HCT116 (cell line): ENCODE measurements around the gene KRT36. TPM values are rescaled to one million over a fixed set of nuclear protein-coding genes. Genes with fewer than 3 reads are reported as not detected.

Source experiments
- ATAC-seq: fragments of 200-7000 bp; cut with Tn5 transposase; 2 replicates; pipeline ENCODE4 v1.9.1; 2020; ENCODE audit warnings: mild to moderate bottlenecking, moderate library complexity
- BruUV-seq: library from RNA; stranded (reverse); fragments of 400-500 nt; replicated peaks from 2 replicates; lab custom pipeline; 2021; lab: Mats Ljungman, UMichigan
- CTCF ChIA-PET: fragments of 300-600 bp; sonication (Branson Sonifier 250); formaldehyde crosslinking; loops from one replicate; lab custom pipeline; 2021; ENCODE audit warnings: antibody characterized with exemption; lab: Charles Lee
- POLR2A ChIA-PET: fragments of 300-600, 350-600 bp; sonication (Branson Sonifier 250); formaldehyde crosslinking; loops from one replicate; lab custom pipeline; 2021; ENCODE audit warnings: antibody characterized with exemption; lab: Charles Lee
- RAD21 ChIA-PET, 2 experiments: fragments of 300-600 bp; sonication (Branson Sonifier 250); formaldehyde crosslinking; loops; one replicate each; lab custom pipeline; 2023; ENCODE audit warnings: low total read pairs in 2 of 2; ENCODE audit not compliant: uncharacterized antibody in 2 of 2, unreplicated experiment in 2 of 2, low non-redundant PET in 1 of 2; lab: Charles Lee
- DNase-seq: peaks from one replicate; pipeline ENCODE4 v3.0.0-alpha.2; 2010; ENCODE audit warnings: low read depth, low spot score
- H2AFZ ChIP-seq: fragments of 200-600 bp; shearing (Covaris generic), sonication (generic); 2 replicates; pipeline ENCODE4 v1.6.1; 2017; ENCODE audit warnings: low read depth, mixed run types, mixed read lengths, antibody characterized with exemption, low read length; ENCODE audit not compliant: poor library complexity, severe bottlenecking
- H3K27ac ChIP-seq: 2 replicates; pipeline ENCODE4 v1.5.1; 2012; ENCODE audit warnings: low read depth, low read length
- H3K27me3 ChIP-seq: fragments of 200-600 bp; sonication (generic); 2 replicates; pipeline ENCODE4 v1.6.1; 2016; ENCODE audit warnings: mixed run types, low read length, mixed read lengths; ENCODE audit not compliant: insufficient read depth
- H3K36me3 ChIP-seq, 2 experiments: fragments of 200-500 bp in 1 of 2; fragments of 200-600 bp in 1 of 2; sonication (Bioruptor generic) in 1 of 2; sonication (generic) in 1 of 2; 2 replicates each; pipeline versions ENCODE4 v1.5.1 to v1.6.1; 2014 to 2016; ENCODE audit warnings: low read length in 2 of 2, inconsistent platforms in 1 of 2, mixed read lengths in 1 of 2, mixed run types in 1 of 2; ENCODE audit not compliant: insufficient read depth in 2 of 2, control insufficient read depth in 1 of 2
- H3K4me1 ChIP-seq, 2 experiments: fragments of 200-600 bp in 1 of 2; sonication (generic) in 1 of 2; 2 replicates each; pipeline versions ENCODE4 v1.5.1 to v1.6.1; 2012 to 2017; ENCODE audit warnings: low read length in 2 of 2, inconsistent platforms in 1 of 2, mild to moderate bottlenecking in 1 of 2, mixed read lengths in 1 of 2, mixed run types in 1 of 2, moderate library complexity in 1 of 2; ENCODE audit not compliant: insufficient read depth in 2 of 2, control insufficient read depth in 1 of 2
- H3K4me2 ChIP-seq: fragments of 200-600 bp; sonication (generic); 2 replicates; pipeline ENCODE4 v1.6.1; 2017; ENCODE audit warnings: mixed run types, low read length, mixed read lengths
- H3K4me3 ChIP-seq, 2 experiments: fragments of 200-600 bp in 1 of 2; sonication (generic) in 1 of 2; replicated peaks in 1 of 2; 2 replicates each; pipeline ENCODE4 v1.5.1; 2011 to 2016; ENCODE audit warnings: low read length in 2 of 2, control low read depth in 1 of 2, low read depth in 1 of 2, mild to moderate bottlenecking in 1 of 2, mixed read lengths in 1 of 2, mixed run types in 1 of 2
- H3K79me2 ChIP-seq: fragments of 200-600 bp; sonication (generic); 2 replicates; pipeline ENCODE4 v1.6.1; 2017; ENCODE audit warnings: mild to moderate bottlenecking, mixed run types, low read length, moderate library complexity, mixed read lengths; ENCODE audit not compliant: insufficient read depth
- H3K9ac ChIP-seq: fragments of 200-600 bp; sonication (generic); 2 replicates; pipeline ENCODE4 v1.6.1; 2016; ENCODE audit warnings: low read length, mixed read lengths
- H3K9me2 ChIP-seq: fragments of 200-600 bp; sonication (generic), shearing (Covaris generic); 2 replicates; pipeline ENCODE4 v1.6.1; 2017; ENCODE audit warnings: mixed run types, mild to moderate bottlenecking, moderate library complexity; ENCODE audit not compliant: insufficient read depth
- H3K9me3 ChIP-seq, 2 experiments: fragments of 200-500 bp in 1 of 2; fragments of 200-600 bp in 1 of 2; sonication (Bioruptor generic) in 1 of 2; sonication (generic) in 1 of 2; 2 replicates each; pipeline ENCODE4 v1.6.1; 2014 to 2017; ENCODE audit warnings: low read length in 2 of 2, mixed read lengths in 2 of 2, inconsistent platforms in 1 of 2, low read depth in 1 of 2, mild to moderate bottlenecking in 1 of 2, mixed run types in 1 of 2, moderate library complexity in 1 of 2; ENCODE audit not compliant: control insufficient read depth in 1 of 2, insufficient read depth in 1 of 2
- H4K20me1 ChIP-seq: fragments of 200-600 bp; sonication (generic), shearing (Covaris generic); 2 replicates; pipeline ENCODE4 v1.6.1; 2017; ENCODE audit warnings: mixed run types, mild to moderate bottlenecking, moderate library complexity; ENCODE audit not compliant: insufficient read depth
- CBX3 ChIP-seq: IDR thresholded peaks from 2 replicates; pipeline ENCODE4 v1.6.1; 2012; ENCODE audit warnings: low read depth
- EGR1 ChIP-seq: IDR thresholded peaks from 2 replicates; pipeline ENCODE4 v1.6.1; 2012; ENCODE audit warnings: low read depth
- ELF1 ChIP-seq: IDR thresholded peaks from 2 replicates; pipeline ENCODE4 v1.6.1; 2012; ENCODE audit warnings: low read depth, borderline replicate concordance
- EZH2 ChIP-seq: fragments of 200-600 bp; sonication (generic); IDR thresholded peaks from 2 replicates; pipeline ENCODE4 v1.6.1; 2017; ENCODE audit warnings: antibody characterized with exemption, mixed run types
- EZH2phosphoT487 ChIP-seq: fragments of 200-600 bp; IDR thresholded peaks from 2 replicates; pipeline ENCODE4 v1.6.1; 2018; ENCODE audit warnings: antibody characterized with exemption, borderline replicate concordance
- FOSL1 ChIP-seq: IDR thresholded peaks from 2 replicates; pipeline ENCODE4 v1.6.1; 2012; ENCODE audit warnings: low read depth
- JUND ChIP-seq: IDR thresholded peaks from 2 replicates; pipeline ENCODE4 v1.6.1; 2012
- POLR2A ChIP-seq: IDR thresholded peaks from 2 replicates; pipeline ENCODE4 v1.7.0; 2011; ENCODE audit warnings: borderline replicate concordance; ENCODE audit not compliant: insufficient read depth, insufficient read length; ENCODE audit errors: extremely low read depth
- POLR2AphosphoS5 ChIP-seq: IDR thresholded peaks from 2 replicates; pipeline ENCODE4 v1.6.1; 2011; ENCODE audit warnings: mild to moderate bottlenecking, low read depth, low read length, moderate library complexity
- YY1 ChIP-seq: IDR thresholded peaks from 2 replicates; pipeline ENCODE4 v1.6.1; 2011; ENCODE audit warnings: low read length, low read depth, moderate library complexity, mild to moderate bottlenecking; ENCODE audit not compliant: insufficient replicate concordance; ENCODE audit errors: extremely low read depth
- ZFX ChIP-seq: fragments of 450-650 bp; IDR thresholded peaks from 2 replicates; pipeline ENCODE4 v1.6.1; 2017
- ZNF274 ChIP-seq: fragments of 200-500 bp; sonication (Bioruptor generic); IDR thresholded peaks from 2 replicates; pipeline ENCODE4 v1.6.1; 2014; ENCODE audit warnings: mild to moderate bottlenecking, low read depth, low read length, inconsistent platforms
- intact Hi-C: fragments of 100-400 bp; cut with micrococcal nuclease; formaldehyde crosslinking; loops from 2 replicates; pipeline ENCODE4 v1.10.0; 2022
- total RNA-seq: library from RNA; stranded (reverse); gene quantifications from one replicate; pipeline ENCODE4 v1.2.1, GENCODE V29; 2021; ENCODE audit not compliant: unreplicated experiment
- TF ChIP-seq, protein P1 (sequence below): IDR thresholded peaks from 2 replicates; pipeline ENCODE4 v1.6.1; 2011; ENCODE audit warnings: mild to moderate bottlenecking, low read length, moderate library complexity; ENCODE audit not compliant: insufficient replicate concordance; ENCODE audit errors: extremely low read depth
- TF ChIP-seq, protein P2 (sequence below): IDR thresholded peaks from 2 replicates; pipeline ENCODE4 v1.6.1; 2012

The KRT36 gene
- total RNA-seq, 1 experiment from 2014 or later, result not detected

DNA sequence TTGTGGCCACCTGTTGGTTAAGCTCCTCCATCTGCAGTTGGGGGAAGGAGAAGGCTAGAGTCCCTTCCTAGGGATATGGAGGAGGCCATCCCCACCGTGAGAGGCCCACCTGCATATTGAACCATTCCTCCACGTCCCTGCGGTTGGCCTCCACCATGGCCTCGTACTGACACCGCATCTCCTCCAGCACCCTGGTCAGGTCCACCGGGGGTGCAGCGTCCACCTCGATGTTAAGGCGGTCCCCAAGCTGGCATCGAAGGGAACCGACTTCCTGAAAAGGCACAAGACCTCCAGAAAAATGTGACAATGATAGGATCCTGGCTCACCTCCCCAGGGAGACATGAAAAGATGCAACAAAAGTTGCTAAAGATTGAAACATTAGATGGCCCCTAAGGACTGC, 25.5 kb downstream of the KRT36 start:
- H2AFZ ChIP-seq, result no peak overlapping the region
- H3K27ac ChIP-seq, result peak overlapping the region; percentile 55; the same call in 1 of the 2 replicates
- DNase-seq, result no peak
- H4K20me1 ChIP-seq, result no peaks in the 10 kb centered on the region
- no peak overlapping the region for H3K4me3 ChIP-seq
- peak overlapping the region; percentile 43 for H3K9ac ChIP-seq
- intact Hi-C loops, result no loop called here
- peaks cover 15 to 26% of the 10 kb centered on the region in 2 experiments for H3K4me1 ChIP-seq
- H3K27me3 ChIP-seq, result no peaks in the 10 kb centered on the region
- H3K9me2 ChIP-seq, result no peaks in the 10 kb centered on the region
- CTCF ChIA-PET, result no interaction called here
- no TSS peak for BruUV-seq
- peak overlapping the region; percentile 70 for H3K4me2 ChIP-seq
- RAD21 ChIA-PET, result no interaction called here
- TF ChIP-seq ZNF274, result no peak
- no peak for TF ChIP-seq EGR1
- no peak for TF ChIP-seq CBX3
- no peak for TF ChIP-seq POLR2A
- POLR2A ChIA-PET, result no interaction called here
- peaks cover 3 to 7% of the 10 kb centered on the region in 2 experiments; a peak in 1 of 4 replicates for H3K9me3 ChIP-seq
- no peaks in the 10 kb centered on the region for H3K36me3 ChIP-seq
- no peak for ATAC-seq
- no peaks in the 10 kb centered on the region for H3K79me2 ChIP-seq

- H4K20me1 ChIP-seq, result no peaks in the 10 kb centered on the region
- no peaks in the 10 kb centered on the region for H3K27me3 ChIP-seq
- intact Hi-C loops, result no loop called here
- H2AFZ ChIP-seq, result no peak overlapping the region
- no peak overlapping the region for H3K27ac ChIP-seq
- BruUV-seq, result no TSS peak
- no peak for ATAC-seq
- CTCF ChIA-PET, result no interaction called here
- H3K4me2 ChIP-seq, result peak overlapping the region; percentile 70
- no peak overlapping the region for H3K4me3 ChIP-seq
- peaks cover 3 to 7% of the 10 kb centered on the region in 2 experiments; a peak in 1 of 4 replicates for H3K9me3 ChIP-seq
- DNase-seq, result no peak
- TF ChIP-seq ZNF274 (no peak), EGR1 (no peak), ZFX (no peak), ELF1 (no peak), POLR2AphosphoS5 (no peak), JUND (no peak), EZH2 (no peak), EZH2phosphoT487 (no peak), FOSL1 (no peak), YY1 (no peak)
- TF ChIP-seq, protein P1, sequence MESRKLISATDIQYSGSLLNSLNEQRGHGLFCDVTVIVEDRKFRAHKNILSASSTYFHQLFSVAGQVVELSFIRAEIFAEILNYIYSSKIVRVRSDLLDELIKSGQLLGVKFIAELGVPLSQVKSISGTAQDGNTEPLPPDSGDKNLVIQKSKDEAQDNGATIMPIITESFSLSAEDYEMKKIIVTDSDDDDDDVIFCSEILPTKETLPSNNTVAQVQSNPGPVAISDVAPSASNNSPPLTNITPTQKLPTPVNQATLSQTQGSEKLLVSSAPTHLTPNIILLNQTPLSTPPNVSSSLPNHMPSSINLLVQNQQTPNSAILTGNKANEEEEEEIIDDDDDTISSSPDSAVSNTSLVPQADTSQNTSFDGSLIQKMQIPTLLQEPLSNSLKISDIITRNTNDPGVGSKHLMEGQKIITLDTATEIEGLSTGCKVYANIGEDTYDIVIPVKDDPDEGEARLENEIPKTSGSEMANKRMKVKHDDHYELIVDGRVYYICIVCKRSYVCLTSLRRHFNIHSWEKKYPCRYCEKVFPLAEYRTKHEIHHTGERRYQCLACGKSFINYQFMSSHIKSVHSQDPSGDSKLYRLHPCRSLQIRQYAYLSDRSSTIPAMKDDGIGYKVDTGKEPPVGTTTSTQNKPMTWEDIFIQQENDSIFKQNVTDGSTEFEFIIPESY, result no peak
- TF ChIP-seq, protein P2, sequence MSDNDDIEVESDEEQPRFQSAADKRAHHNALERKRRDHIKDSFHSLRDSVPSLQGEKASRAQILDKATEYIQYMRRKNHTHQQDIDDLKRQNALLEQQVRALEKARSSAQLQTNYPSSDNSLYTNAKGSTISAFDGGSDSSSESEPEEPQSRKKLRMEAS, result no peak
- POLR2A ChIA-PET, result no interaction called here
- peak overlapping the region; percentile 43; the same call in 1 of the 2 replicates for H3K9ac ChIP-seq
- peaks cover 15 to 26% of the 10 kb centered on the region in 2 experiments for H3K4me1 ChIP-seq
- no peaks in the 10 kb centered on the region for H3K79me2 ChIP-seq
- no peaks in the 10 kb centered on the region for H3K36me3 ChIP-seq
- RAD21 ChIA-PET, result no interaction called here
- no peaks in the 10 kb centered on the region for H3K9me2 ChIP-seq
Observed at GRCh38 chr17:41463746-41464145, 26.0 kb downstream of the KRT36 start.
